Smooth muscle cell of the coronary artery (primary cell): ENCODE results near the gene NKIRAS2. TPM values are rescaled to one million over a fixed set of nuclear protein-coding genes. Genes with fewer than 3 reads are reported as not detected.

Experiments
- total RNA-seq: library from RNA; depleted of rRNA; stranded (reverse); fragments of >200 nt; gene quantifications from 2 replicates; pipeline ENCODE4 v1.2.3, GENCODE V29; 2014; ENCODE audit warnings: low replicate concordance

The NKIRAS2 gene
- total RNA-seq: 17.3 and 27.1 TPM in 2 replicates

GRCh38 chr17:42019509-42020404 is at the start of gene NKIRAS2:
Gene NKIRAS2, plus strand, starts transcription at chr17:42020090. Its CDS starts 1,488 bp downstream, at chr17:42021578.

GRCh38 chr17:42016941-42017865 is 2.7 kb upstream of the NKIRAS2 start, which contains the start of gene DNAJC7:
Gene DNAJC7, minus strand, starts transcription at chr17:42017439. Its CDS starts 23 bp downstream, at chr17:42017416.

GRCh38 chr17:42050393-42051012 is 30.6 kb downstream of the NKIRAS2 start, which contains the start of gene C17orf113:
Gene C17orf113, minus strand, starts transcription at chr17:42050601. Its CDS starts 7,225 bp downstream, at chr17:42043376.

Other genes with a start within 250 kb of the NKIRAS2 start
- gene JUP, start 233.4 kb upstream of the NKIRAS2 start, total RNA-seq: 2.3 and 59.7 TPM in 2 replicates
- 90.3 and 133 TPM in 2 replicates for gene P3H4, start 208.1 kb upstream of the NKIRAS2 start, total RNA-seq
- gene FKBP10, start 207.1 kb upstream of the NKIRAS2 start, total RNA-seq: 494 and 761 TPM in 2 replicates
- 66.8 and 70.7 TPM in 2 replicates for gene NT5C3B, start 183.9 kb upstream of the NKIRAS2 start, total RNA-seq
- gene KLHL10, start 182.3 kb upstream of the NKIRAS2 start, total RNA-seq: 0.08 and 0.12 TPM in 2 replicates
- 19.8 and 24.4 TPM in 2 replicates for gene KLHL11, start 154.7 kb upstream of the NKIRAS2 start, total RNA-seq
- 112 and 253 TPM in 2 replicates for gene ACLY, start 101.1 kb upstream of the NKIRAS2 start, total RNA-seq
- 0.35 and 0.90 TPM in 2 replicates for gene ODAD4, start 89.5 kb upstream of the NKIRAS2 start, total RNA-seq
- 51.1 and 97.1 TPM in 2 replicates for gene CNP, start 53.3 kb upstream of the NKIRAS2 start, total RNA-seq
- gene DNAJC7, start 2.7 kb upstream of the NKIRAS2 start, total RNA-seq: 70.9 and 71.8 TPM in 2 replicates
- gene C17orf113, start 30.5 kb downstream of the NKIRAS2 start, total RNA-seq: under 0.01 and 0.15 TPM in 2 replicates
- gene ZNF385C, start 78.4 kb downstream of the NKIRAS2 start, total RNA-seq: under 0.01 TPM in 1 of 2 replicates, not detected in the other
- 5.9 and 15.3 TPM in 2 replicates for gene DHX58, start 92.6 kb downstream of the NKIRAS2 start, total RNA-seq
- gene KAT2A, start 101.3 kb downstream of the NKIRAS2 start, total RNA-seq: 5.6 and 11.1 TPM in 2 replicates
- gene HSPB9, start 102.7 kb downstream of the NKIRAS2 start, total RNA-seq: not detected in 2 replicates
- gene RAB5C, start 134.9 kb downstream of the NKIRAS2 start, total RNA-seq: 41.7 and 64.7 TPM in 2 replicates
- 0.12 TPM in 1 of 2 replicates, not detected in the other for gene KCNH4, start 161.1 kb downstream of the NKIRAS2 start, total RNA-seq
- not detected in 2 replicates for gene HCRT, start 165.4 kb downstream of the NKIRAS2 start, total RNA-seq
- gene GHDC, start 174.4 kb downstream of the NKIRAS2 start, total RNA-seq: 11.1 and 13.4 TPM in 2 replicates